Keratinocyte (primary cell): Measurements from ENCODE around the gene DCTN4. TPM values are rescaled to one million over a fixed set of nuclear protein-coding genes. Genes with fewer than 3 reads are reported as not detected.

ENCODE experiments used
- DNase-seq: peaks from one replicate; pipeline ENCODE4 v3.0.0-alpha.2; 2011; ENCODE audit warnings: low read depth, missing footprints, low spot score
- FAIRE-seq: peaks from 2 replicates; lab custom pipeline; 2011; peaks lifted over from hg19 to GRCh38; lab: Jason Lieb, UNC
- H2AFZ ChIP-seq: 2 replicates; pipeline ENCODE4 v1.6.0; 2012; ENCODE audit warnings: low read length, control low read depth, inconsistent platforms; ENCODE audit not compliant: control insufficient read depth
- H3K27ac ChIP-seq: 2 replicates; pipeline ENCODE4 v1.5.1; 2011; ENCODE audit warnings: low read length; ENCODE audit not compliant: control insufficient read depth, insufficient read depth
- H3K27me3 ChIP-seq: 3 replicates; pipeline ENCODE4 v1.6.0; 2011; ENCODE audit warnings: low read length; ENCODE audit not compliant: control insufficient read depth, insufficient read depth; ENCODE audit errors: extremely low read depth
- H3K36me3 ChIP-seq, 2 experiments: 2 replicates in 1 of 2; 3 replicates in 1 of 2; pipeline ENCODE4 v1.5.1; 2011; ENCODE audit warnings: low read length in 2 of 2, mild to moderate bottlenecking in 1 of 2; ENCODE audit not compliant: control insufficient read depth in 2 of 2, insufficient read depth in 2 of 2; ENCODE audit errors: extremely low read depth in 1 of 2
- H3K4me1 ChIP-seq: 3 replicates; pipeline ENCODE4 v1.5.1; 2011; ENCODE audit warnings: low read length; ENCODE audit not compliant: control insufficient read depth, insufficient read depth; ENCODE audit errors: extremely low read depth
- H3K4me2 ChIP-seq: 3 replicates; pipeline ENCODE4 v1.6.0; 2011; ENCODE audit warnings: low read depth, low read length; ENCODE audit not compliant: control insufficient read depth, insufficient read depth; ENCODE audit errors: extremely low read depth
- H3K4me3 ChIP-seq, 3 experiments: fragments of 200-600 bp in 1 of 3; sonication (generic) in 1 of 3; 2 replicates in 2 of 3; 3 replicates in 1 of 3; pipeline ENCODE4 v1.5.1; 2011 to 2016; ENCODE audit warnings: low read length in 3 of 3, mild to moderate bottlenecking in 3 of 3, control low read depth in 2 of 3, inconsistent platforms in 1 of 3, low read depth in 1 of 3, mixed read lengths in 1 of 3, mixed run types in 1 of 3, moderate library complexity in 1 of 3; ENCODE audit not compliant: control insufficient read depth in 2 of 3, insufficient read depth in 2 of 3; ENCODE audit errors: extremely low read depth in 1 of 3
- H3K79me2 ChIP-seq: 2 replicates; pipeline ENCODE4 v1.6.0; 2012; ENCODE audit warnings: low read length; ENCODE audit not compliant: control insufficient read depth, insufficient read depth
- H3K9ac ChIP-seq: 3 replicates; pipeline ENCODE4 v1.6.0; 2011; ENCODE audit warnings: low read length; ENCODE audit not compliant: control insufficient read depth, insufficient read depth; ENCODE audit errors: extremely low read depth
- H3K9me1 ChIP-seq: 3 replicates; pipeline ENCODE4 v1.6.0; 2011; ENCODE audit warnings: low read length; ENCODE audit not compliant: control insufficient read depth, insufficient read depth; ENCODE audit errors: extremely low read depth
- H3K9me3 ChIP-seq: 2 replicates; pipeline ENCODE4 v1.5.1; 2012; ENCODE audit warnings: low read depth, low read length; ENCODE audit not compliant: control insufficient read depth
- H4K20me1 ChIP-seq: 3 replicates; pipeline ENCODE4 v1.6.0; 2011; ENCODE audit warnings: low read length; ENCODE audit not compliant: control insufficient read depth, insufficient read depth; ENCODE audit errors: extremely low read depth
- CTCF ChIP-seq, 3 experiments: IDR thresholded peaks in 1 of 3; conservative IDR thresholded peaks in 1 of 3; optimal IDR thresholded peaks in 1 of 3; 2 replicates in 2 of 3; 3 replicates in 1 of 3; pipeline versions ENCODE3 to v1.5.1; 2011; ENCODE audit warnings: low read length in 3 of 3, mild to moderate bottlenecking in 3 of 3, moderate library complexity in 2 of 3, control low read depth in 1 of 3, inconsistent platforms in 1 of 3; ENCODE audit not compliant: insufficient read depth in 2 of 3; ENCODE audit errors: extremely low read depth in 1 of 3
- EZH2 ChIP-seq: IDR thresholded peaks from one replicate; pipeline ENCODE4 v1.6.1; 2012; ENCODE audit warnings: inconsistent platforms, mild to moderate bottlenecking, low read length, moderate library complexity
- dilution Hi-C: fragments of 300-500 bp; cut with MboI; formaldehyde crosslinking; loops from one replicate; pipeline ENCODE4 v1.7.0; 2020; ENCODE audit warnings: low sequenced_read_pairs; ENCODE audit not compliant: extremely low pct_ligation_motif_present
- polyA plus RNA-seq, 5 experiments: library from polyadenylated mRNA; depleted of rRNA in 3 of 5; stranded (reverse) in 3 of 5; stranded (forward) in 1 of 5; unstranded in 1 of 5; fragments of >200 nt; gene quantifications; 1 replicate in 1 of 5; 2 replicates in 3 of 5; 3 replicates in 1 of 5; pipeline versions ENCODE4 v1.2.1 to v1.2.3, GENCODE V29; 2011 to 2012; ENCODE audit warnings: missing spikeins in 2 of 5, low read depth in 1 of 5, low replicate concordance in 1 of 5

DCTN4 gene
- polyA plus RNA-seq, 1 donor (not counting 4 experiments of a cell fraction or from before 2014, with no cell fraction given): 44.3 TPM

GRCh38 chr5:150777685-150778084 is 18.9 kb upstream of the DCTN4 start:
- Histone ChIP-seq H3K4me1 (peaks cover 48% of the 10 kb centered on the region), H3K4me2 (peak overlapping the region; percentile 88), H4K20me1 (no peaks in the 10 kb centered on the region), H3K9me1 (peaks cover 4% of the 10 kb centered on the region), H3K36me3 (no peaks in the 10 kb centered on the region), H3K27me3 (no peaks in the 10 kb centered on the region), H3K9me3 (no peaks in the 10 kb centered on the region), H3K4me3 (no peak overlapping the region), H2AFZ (no peak overlapping the region), H3K9ac (no peak overlapping the region), H3K27ac (no peak overlapping the region), H3K79me2 (peaks cover 29% of the 10 kb centered on the region)
- peak in 1 of 3 experiments; percentile 1 for TF ChIP-seq CTCF (optimal IDR thresholded peaks at IDR 0.05 in 1 of 3, IDR thresholded peaks at IDR 0.05 in 1 of 3, conservative IDR thresholded peaks at IDR 0.05 in 1 of 3; ENCODE audit: extremely low read depth in 1 of 3, insufficient read depth in 2 of 3, low read length in 3 of 3)
- no peak for TF ChIP-seq EZH2
- no peak for FAIRE-seq
- dilution Hi-C loops: no loop called here
- no peak for DNase-seq

GRCh38 chr5:150774145-150774544 is 15.3 kb upstream of the DCTN4 start:
- peak; percentile 95 for FAIRE-seq
- dilution Hi-C loops: no loop called here
- no peaks in the 10 kb centered on the region for H4K20me1 ChIP-seq
- no peak overlapping the region for H3K4me3 ChIP-seq
- H3K4me2 ChIP-seq: peak overlapping the region; percentile 62
- peaks cover 22% of the 10 kb centered on the region for H3K4me1 ChIP-seq
- no peaks in the 10 kb centered on the region for H3K36me3 ChIP-seq
- H3K9ac ChIP-seq: no peak overlapping the region
- no peak overlapping the region for H2AFZ ChIP-seq
- no peaks in the 10 kb centered on the region for H3K9me3 ChIP-seq
- no peak overlapping the region for H3K27ac ChIP-seq
- peak; percentile 57 for DNase-seq
- H3K79me2 ChIP-seq: peaks cover 8% of the 10 kb centered on the region
- no peaks in the 10 kb centered on the region for H3K27me3 ChIP-seq
- TF ChIP-seq EZH2: no peak
- no peak for TF ChIP-seq CTCF (optimal IDR thresholded peaks at IDR 0.05 in 1 of 3, IDR thresholded peaks at IDR 0.05 in 1 of 3, conservative IDR thresholded peaks at IDR 0.05 in 1 of 3; ENCODE audit: extremely low read depth in 1 of 3, insufficient read depth in 2 of 3, low read length in 3 of 3)
- no peaks in the 10 kb centered on the region for H3K9me1 ChIP-seq
